OCI-M1 (cell line): ENCODE measurements around the gene MAPKAP1.

Source experiments
- DNase-seq: peaks from one replicate; lab custom pipeline; 2025; lab: John Stamatoyannopoulos, UW

MAPKAP1 gene

DNA sequence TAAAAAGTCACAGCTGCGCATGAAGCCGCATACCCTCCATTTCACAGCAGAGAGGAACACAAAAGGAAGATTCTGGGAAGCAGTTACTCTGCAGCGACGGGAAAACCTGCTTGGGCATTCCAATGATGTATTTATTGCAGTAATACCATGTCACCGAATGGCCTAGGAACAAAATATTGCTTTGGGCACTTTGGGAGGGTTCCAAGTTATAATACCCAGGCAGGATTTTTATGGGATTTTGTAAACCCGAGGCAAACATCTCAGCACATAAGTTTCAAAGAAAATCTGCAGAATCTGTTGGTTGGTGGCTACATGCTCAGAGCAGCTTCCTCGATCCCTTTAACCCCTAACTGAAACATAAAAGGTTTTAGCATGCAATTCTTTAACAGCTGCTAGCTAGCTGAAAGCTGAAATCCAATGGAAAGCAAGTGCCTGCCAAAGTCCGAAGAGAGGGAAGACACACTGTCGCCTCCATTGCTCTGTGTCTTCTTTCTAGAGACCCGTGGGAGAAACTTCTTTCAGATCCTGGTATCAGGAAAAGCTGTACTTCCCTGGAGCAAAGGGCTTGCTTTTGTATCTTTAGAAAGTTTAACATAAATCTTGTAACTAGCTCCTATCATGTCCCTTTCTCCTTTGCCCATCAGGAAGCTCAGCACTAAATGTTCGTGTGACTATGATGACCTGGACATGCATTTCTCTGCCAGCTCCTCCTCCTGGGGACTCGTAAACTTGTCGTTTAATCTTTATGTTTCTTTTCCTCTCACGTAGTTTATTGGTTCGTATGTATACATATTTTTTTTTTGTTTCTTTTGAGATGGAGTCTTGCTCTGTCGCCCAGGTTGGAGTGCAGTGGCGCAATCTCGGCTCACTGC is 195.0 kb downstream of the MAPKAP1 start:
- DNase-seq = no peak

- no peak for DNase-seq
These were observed 196.0 kb downstream of the MAPKAP1 start for GRCh38 chr9:125510980-125511379.

DNA sequence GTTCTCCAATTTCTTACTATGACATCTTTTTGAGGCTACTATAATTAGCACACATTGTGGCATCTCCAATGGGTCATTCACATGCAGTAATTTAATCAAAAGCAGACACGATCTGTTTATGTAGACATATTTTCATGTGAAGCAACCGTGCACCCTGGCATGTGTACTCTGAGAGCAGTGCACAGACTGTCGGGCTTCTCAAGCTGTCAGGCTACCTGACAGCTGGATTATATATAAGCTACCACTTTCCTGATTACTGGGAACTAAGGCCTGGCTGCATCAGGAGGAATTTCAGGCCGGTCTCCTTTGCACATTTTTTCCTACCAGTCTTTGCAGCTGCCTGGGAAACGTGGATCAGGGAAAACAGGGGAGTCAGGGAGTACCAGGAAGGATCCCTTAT is 197.5 kb downstream of the MAPKAP1 start:
- no peak for DNase-seq

GRCh38 chr9:125508249-125508648 is 198.8 kb downstream of the MAPKAP1 start:
- no peak for DNase-seq

DNA sequence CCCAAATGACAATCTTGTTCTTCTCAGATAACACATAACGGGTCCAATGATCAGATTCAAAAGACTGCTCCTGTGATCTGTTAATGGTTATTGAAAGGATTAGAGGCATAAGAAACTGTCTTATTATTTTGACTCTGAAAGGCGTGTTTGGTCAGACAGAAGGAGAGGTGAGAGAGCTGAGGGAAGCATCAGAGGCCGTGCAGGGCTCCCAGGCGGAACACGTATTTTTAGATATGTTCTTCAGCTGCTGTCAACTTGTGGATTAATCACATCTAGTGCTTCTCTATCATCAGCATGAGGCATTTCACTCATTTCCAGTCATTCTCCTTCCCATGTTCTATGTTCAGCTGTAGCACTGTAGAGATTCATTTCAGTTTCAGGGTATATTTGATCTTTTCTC is 199.8 kb downstream of the MAPKAP1 start:
- no peak for DNase-seq

DNA sequence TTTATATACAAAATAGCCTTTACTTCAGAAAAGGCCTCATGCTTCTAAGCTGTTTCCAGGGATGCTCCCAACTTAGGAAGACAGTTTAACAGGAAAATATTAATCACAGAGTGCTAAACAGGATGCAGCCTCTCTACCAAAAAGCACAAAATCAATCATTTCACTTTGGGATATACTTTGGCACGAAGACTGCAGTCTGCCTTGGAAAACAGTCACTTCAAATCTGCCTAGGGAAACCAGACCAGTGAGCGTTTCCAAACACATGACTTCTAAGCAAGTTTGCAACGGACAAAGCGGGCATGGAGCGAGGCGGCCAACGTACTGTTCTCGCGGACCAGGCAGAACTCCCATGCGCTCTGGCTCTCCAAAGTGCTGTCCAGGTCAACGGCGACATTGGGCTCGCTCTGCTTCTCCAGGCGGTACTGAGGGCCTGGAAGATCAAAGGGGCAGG is 201.0 kb downstream of the MAPKAP1 start:
- no peak for DNase-seq

GRCh38 chr9:125504616-125505015 is 202.4 kb downstream of the MAPKAP1 start:
- DNase-seq = no peak

DNA sequence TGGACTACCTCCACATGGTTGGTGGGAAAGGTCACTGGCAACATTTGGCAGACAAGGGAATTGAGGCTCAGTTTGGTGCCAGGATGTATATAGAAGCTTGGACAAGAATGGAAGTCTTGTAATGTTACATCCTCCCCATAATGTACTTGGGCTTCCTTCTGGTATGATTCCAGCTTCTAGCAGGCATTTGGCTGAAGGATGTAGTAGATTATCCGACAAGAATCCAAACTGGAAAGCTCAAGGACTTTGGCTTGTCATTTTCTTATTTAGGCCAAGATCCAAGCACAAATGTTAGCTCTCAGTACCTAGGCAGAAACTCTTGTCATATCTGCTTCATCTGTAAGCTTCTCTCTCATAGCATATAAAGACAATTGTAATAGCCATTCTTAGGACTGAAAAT is 209.1 kb downstream of the MAPKAP1 start:
- no peak for DNase-seq

- no peak for DNase-seq
These were observed 209.5 kb downstream of the MAPKAP1 start for GRCh38 chr9:125497478-125497877.

- no peak for DNase-seq
These were observed 210.6 kb downstream of the MAPKAP1 start for GRCh38 chr9:125496313-125496834.

DNA sequence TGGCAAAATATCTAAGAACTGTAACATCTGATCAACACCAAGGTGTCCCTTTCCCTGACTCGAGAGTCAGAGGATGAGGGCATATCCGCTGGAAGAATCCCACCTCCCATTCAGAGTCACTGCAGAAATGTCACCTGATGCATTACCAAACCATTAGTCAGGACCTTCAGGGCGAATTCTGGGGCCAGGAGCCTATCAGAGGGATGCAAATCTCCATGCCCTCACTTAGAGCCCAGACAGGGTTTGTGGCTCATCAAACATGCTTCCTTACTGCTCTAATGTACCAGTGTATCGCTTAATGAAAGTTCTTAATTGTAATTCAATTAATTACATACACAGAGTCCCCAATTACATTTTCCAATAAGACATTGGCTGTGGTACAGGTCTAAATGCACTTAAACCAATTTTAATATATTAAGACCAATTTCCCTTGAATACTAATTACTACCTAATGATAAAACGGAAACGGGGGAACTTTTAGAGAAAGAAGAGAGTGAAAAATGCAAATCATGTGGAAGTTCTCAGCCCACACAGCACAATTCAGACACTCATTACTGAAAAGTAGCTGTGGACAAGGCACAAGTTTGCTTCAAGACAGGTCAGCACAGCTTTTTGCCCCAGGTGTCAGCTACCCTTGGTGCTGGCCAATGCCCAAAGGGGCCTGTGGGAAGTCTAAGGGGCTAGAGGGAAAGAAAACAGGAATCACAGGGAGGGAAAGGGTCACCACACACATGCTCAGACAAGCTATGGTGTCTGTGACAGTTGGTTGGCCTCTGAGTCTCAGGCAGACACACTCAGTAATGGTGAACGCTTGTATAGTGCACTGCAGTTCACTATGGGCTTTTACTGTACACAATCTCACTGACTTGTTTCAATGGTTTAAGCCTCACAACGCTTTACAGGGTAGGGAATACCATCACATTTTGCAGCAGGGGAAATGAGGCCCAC is 211.6 kb downstream of the MAPKAP1 start:
- no peak for DNase-seq

DNA sequence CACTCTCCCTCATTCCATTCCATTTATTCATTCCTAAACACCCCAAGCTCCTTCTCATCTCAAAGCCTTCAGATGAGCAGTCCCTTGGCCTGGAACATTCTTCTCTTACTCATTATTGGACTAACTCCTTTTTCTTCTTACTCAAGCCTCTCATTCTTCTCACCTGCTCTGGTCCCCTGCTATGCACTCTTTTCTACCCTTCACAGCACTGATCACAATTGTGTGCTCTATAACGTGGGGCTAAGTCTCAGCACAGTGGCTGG is 212.4 kb downstream of the MAPKAP1 start:
- no peak for DNase-seq

GRCh38 chr9:125493881-125494652 is 212.9 kb downstream of the MAPKAP1 start:
- DNase-seq = no peak

- no peak for DNase-seq
These were observed 213.6 kb downstream of the MAPKAP1 start for GRCh38 chr9:125493384-125493783.

DNA sequence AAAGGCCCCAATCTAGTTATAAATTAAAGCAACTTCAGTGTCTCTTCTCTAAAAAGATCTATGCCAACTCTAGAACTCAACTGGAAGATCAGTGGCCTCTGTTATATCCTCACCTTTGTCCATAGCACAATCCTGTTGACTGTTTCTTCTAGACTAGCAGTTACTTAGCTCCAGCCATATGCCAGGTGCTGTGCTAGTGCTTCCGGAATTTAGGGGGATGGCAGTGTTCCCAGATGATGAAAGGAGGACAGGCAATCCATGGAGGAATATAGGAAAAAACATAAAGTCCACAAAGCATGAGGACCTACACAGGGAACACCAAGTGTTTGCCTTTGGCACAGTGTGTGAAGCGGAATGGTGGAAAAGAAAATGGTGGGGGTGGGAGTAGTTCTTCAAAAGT is 214.3 kb downstream of the MAPKAP1 start:
- no peak for DNase-seq

DNA sequence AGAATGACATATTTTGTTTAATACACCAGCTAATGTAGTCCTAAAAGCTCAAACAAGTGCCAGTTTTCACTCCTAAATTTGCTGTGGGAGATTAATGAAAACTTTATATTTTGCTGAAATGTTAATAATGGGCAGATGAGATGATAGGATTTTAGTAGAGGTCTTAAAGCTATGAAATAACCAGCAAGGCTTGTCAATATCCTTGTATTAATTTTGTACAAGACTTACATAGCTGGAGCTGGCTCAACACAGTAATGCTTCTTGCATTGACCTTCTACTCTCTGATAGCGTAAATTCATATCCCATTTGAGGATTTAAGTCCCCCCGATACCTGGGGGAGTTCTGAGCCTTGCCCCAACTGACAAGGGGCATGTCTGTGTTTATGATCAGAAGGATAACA is 219.2 kb downstream of the MAPKAP1 start:
- no peak for DNase-seq

- no peak for DNase-seq
These were observed 220.4 kb downstream of the MAPKAP1 start for GRCh38 chr9:125486576-125486975.

- no peak for DNase-seq
These were observed 220.9 kb downstream of the MAPKAP1 start for GRCh38 chr9:125486152-125486508.

- no peak for DNase-seq
These were observed 221.4 kb downstream of the MAPKAP1 start for GRCh38 chr9:125485471-125486151.

GRCh38 chr9:125484350-125485282 is 222.4 kb downstream of the MAPKAP1 start:
- no peak for DNase-seq
